Body of pancreas (tissue), 4 donors: ENCODE measurements around the gene TYW1.
"Not testable (repeated sequence)": the region's sequence is repeated elsewhere in the genome, so short reads cannot be mapped to it uniquely, and the experiment has no call there.

ENCODE experiments used
- POLR2A ChIP-seq, 3 donors: fragments of 450-650 bp; IDR thresholded peaks; one replicate each; pipeline ENCODE4 v1.6.1; 2016; ENCODE audit warnings: antibody characterized with exemption in 3 of 3, mild to moderate bottlenecking in 2 of 3
- TF ChIP-seq, protein P1 (sequence below), 7 experiments: fragments of 450-650 bp in 4 of 7; fragments of 200-600 bp in 3 of 7; sonication (generic) in 3 of 7; IDR thresholded peaks; one replicate each; pipeline ENCODE4 v1.5.1; 2016 to 2019; ENCODE audit warnings: antibody characterized with exemption in 7 of 7

DNA sequence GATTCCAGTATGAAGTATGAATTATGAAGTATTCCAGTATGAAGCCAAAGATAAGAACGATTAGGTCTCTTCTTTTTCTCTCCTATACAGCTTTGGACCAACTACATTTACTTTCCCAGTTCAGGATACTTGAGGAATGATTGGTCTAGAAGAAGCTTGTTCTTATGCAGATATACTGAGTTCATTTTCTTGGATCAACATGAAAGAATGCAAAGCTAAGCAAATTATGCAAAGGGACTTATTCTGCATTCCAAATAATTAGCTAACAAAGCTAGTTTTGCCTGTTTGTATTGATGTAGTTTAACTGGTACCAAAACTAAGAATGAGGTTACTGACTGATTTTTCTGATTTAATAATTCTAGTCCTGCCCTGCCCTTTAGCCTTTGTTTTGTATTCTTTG lies 101.4 kb downstream of the TYW1 start:
- TF ChIP-seq, protein P1, sequence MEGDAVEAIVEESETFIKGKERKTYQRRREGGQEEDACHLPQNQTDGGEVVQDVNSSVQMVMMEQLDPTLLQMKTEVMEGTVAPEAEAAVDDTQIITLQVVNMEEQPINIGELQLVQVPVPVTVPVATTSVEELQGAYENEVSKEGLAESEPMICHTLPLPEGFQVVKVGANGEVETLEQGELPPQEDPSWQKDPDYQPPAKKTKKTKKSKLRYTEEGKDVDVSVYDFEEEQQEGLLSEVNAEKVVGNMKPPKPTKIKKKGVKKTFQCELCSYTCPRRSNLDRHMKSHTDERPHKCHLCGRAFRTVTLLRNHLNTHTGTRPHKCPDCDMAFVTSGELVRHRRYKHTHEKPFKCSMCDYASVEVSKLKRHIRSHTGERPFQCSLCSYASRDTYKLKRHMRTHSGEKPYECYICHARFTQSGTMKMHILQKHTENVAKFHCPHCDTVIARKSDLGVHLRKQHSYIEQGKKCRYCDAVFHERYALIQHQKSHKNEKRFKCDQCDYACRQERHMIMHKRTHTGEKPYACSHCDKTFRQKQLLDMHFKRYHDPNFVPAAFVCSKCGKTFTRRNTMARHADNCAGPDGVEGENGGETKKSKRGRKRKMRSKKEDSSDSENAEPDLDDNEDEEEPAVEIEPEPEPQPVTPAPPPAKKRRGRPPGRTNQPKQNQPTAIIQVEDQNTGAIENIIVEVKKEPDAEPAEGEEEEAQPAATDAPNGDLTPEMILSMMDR (IDR thresholded peaks at IDR 0.05): not testable (repeated sequence)
- TF ChIP-seq POLR2A (IDR thresholded peaks at IDR 0.05): not testable (repeated sequence)
